ENCODE data around the gene ACSM3. TPM values are rescaled to one million over a fixed set of nuclear protein-coding genes. Genes with fewer than 3 reads are reported as not detected.

Gene ACSM3
- total RNA-seq, 4 donors from 2014 or later: 2.1 to 16.4 (median 11.7) TPM

DNA sequence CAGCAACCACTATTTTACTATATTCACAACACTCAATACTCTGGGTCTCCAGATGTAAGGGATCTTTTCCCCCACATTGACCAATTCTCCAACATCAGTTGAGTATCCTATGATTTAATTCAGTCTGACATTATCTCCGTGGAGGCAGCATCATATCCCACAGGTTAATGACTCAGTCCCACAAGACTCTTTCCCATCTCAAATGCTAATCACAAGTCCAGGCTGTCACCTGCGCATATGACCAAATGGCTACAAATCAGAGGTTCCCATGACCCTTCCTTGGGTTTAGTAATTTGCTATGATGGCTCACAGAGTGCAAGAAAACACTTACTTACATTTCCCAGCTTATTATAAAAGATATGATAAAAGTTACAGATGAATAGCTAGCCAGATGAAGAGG lies 18.7 kb downstream of the ACSM3 start:
- no peak for DNase-seq
- no peak for TF ChIP-seq POLR2A (IDR thresholded peaks at IDR 0.05)
- TF ChIP-seq, protein P1, sequence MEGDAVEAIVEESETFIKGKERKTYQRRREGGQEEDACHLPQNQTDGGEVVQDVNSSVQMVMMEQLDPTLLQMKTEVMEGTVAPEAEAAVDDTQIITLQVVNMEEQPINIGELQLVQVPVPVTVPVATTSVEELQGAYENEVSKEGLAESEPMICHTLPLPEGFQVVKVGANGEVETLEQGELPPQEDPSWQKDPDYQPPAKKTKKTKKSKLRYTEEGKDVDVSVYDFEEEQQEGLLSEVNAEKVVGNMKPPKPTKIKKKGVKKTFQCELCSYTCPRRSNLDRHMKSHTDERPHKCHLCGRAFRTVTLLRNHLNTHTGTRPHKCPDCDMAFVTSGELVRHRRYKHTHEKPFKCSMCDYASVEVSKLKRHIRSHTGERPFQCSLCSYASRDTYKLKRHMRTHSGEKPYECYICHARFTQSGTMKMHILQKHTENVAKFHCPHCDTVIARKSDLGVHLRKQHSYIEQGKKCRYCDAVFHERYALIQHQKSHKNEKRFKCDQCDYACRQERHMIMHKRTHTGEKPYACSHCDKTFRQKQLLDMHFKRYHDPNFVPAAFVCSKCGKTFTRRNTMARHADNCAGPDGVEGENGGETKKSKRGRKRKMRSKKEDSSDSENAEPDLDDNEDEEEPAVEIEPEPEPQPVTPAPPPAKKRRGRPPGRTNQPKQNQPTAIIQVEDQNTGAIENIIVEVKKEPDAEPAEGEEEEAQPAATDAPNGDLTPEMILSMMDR (IDR thresholded peaks at IDR 0.05): no peak
- Histone ChIP-seq H3K9me3 (no peaks in the 10 kb centered on the region), H3K27ac (no peak overlapping the region), H3K27me3 (no peaks in the 10 kb centered on the region), H3K4me1 (no peaks in the 10 kb centered on the region), H3K36me3 (peaks cover 0 to 9% (median 0%) of the 10 kb centered on the region in 3 donors), H3K4me3 (no peak overlapping the region)

DNA sequence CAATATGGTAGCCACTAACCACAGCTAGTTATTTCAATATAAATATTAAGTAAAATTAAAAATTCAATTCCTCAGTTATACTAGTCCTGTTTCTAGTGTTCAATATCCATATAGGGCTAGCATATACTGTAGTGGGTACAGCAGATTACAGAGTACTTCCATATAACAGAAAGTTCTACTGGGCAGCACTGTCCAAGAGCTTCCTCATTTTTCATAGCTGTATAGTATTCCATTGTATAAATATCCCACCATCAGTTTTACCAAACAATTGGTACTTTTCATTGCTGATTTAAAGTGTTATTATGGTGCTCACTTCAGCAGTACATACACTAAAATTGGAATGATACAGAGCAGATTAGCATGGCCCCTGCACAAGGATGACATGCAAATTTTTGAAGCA lies 20.4 kb downstream of the ACSM3 start:
- no peak for DNase-seq
- Histone ChIP-seq H3K27me3 (no peaks in the 10 kb centered on the region), H3K4me3 (no peak overlapping the region), H3K9me3 (no peaks in the 10 kb centered on the region), H3K36me3 (peaks cover 0 to 2% (median 0%) of the 10 kb centered on the region in 3 donors), H3K4me1 (no peaks in the 10 kb centered on the region), H3K27ac (no peak overlapping the region)
- TF ChIP-seq, protein P1 (IDR thresholded peaks at IDR 0.05): no peak
- no peak for TF ChIP-seq POLR2A (IDR thresholded peaks at IDR 0.05)

DNA sequence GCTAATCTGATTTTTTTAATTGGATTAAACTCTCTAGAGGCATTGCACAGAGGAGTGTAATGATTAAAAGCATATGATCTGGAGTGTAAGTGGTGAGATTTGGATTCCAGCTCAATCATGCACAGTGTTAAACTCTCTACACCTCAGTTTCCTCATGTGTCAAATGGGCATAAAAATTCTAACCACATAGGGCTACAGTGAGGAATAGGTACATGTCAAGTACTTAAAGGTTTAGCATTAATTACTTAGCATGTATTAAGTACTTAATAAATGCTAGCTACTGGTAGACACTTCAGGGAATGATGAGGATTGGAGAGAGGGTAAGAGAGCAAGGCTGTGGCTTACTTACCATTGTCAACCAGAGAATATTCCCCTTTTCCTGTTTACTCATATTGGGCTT lies 25.3 kb downstream of the ACSM3 start:
- no peak for DNase-seq
- H3K36me3 ChIP-seq: no peaks in the 10 kb centered on the region
- no peaks in the 10 kb centered on the region for H3K9me3 ChIP-seq
- TF ChIP-seq, protein P1 (IDR thresholded peaks at IDR 0.05): no peak
- no peak for TF ChIP-seq POLR2A (IDR thresholded peaks at IDR 0.05)
- no peak overlapping the region for H3K27ac ChIP-seq
- H3K4me3 ChIP-seq: no peak overlapping the region
- H3K4me1 ChIP-seq: no peaks in the 10 kb centered on the region
- no peaks in the 10 kb centered on the region for H3K27me3 ChIP-seq

DNA sequence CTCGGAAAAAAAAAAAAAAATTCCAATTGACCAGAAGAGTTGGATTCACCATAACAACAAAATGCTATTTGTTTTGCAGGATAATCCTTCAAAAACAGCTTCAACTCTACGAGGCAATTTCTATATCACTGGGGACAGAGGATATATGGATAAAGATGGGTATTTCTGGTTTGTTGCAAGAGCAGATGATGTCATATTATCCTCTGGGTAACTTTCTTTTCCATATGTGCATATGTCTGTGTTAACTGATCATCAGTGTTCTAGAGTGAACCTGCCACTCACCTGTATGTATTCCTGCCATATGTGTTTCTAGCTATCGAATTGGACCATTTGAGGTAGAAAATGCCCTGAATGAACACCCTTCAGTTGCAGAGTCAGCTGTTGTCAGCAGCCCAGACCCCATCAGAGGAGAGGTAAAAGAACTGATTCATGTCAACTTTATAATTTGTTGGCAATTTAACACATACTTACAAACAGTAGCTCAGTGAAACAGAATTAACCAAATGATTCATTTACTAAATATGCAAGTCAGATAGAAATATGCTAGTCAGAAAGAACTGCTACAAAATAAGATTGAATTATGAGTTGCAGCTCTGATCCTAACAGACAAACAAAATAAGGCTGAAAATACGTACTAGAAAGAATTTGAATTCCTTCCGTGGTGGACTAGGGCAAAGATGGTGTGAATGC lies 28.3 kb downstream of the ACSM3 start:
- H3K9me3 ChIP-seq: no peaks in the 10 kb centered on the region
- no peak overlapping the region for H3K27ac ChIP-seq
- H3K36me3 ChIP-seq: peaks cover 0 to 6% (median 0%) of the 10 kb centered on the region in 3 donors
- H3K4me3 ChIP-seq: no peak overlapping the region
- TF ChIP-seq POLR2A (IDR thresholded peaks at IDR 0.05): no peak
- TF ChIP-seq, protein P1 (IDR thresholded peaks at IDR 0.05): no peak
- H3K4me1 ChIP-seq: no peaks in the 10 kb centered on the region
- no peak for DNase-seq
- H3K27me3 ChIP-seq: no peaks in the 10 kb centered on the region

DNA sequence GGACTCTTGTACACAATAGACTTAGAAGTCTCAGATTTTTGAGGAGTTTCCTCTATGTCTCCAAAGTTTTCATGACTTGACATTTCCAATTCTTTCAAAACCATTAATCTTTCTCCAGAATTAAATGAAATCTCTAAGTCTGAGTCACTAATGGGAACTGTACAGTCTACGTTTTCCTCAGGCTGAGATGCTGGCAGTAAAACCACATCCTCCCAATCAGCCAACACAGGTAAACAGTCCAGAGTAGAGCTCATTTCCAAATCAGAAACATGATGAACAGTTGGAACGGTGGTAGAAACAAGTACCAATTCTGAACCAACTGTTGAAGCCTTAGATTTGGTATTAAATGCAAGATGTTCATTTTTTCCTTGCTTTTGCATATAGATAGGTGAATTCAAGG lies 34.5 kb downstream of the ACSM3 start:
- H3K9me3 ChIP-seq: no peaks in the 10 kb centered on the region
- no peaks in the 10 kb centered on the region for H3K4me1 ChIP-seq
- H3K4me3 ChIP-seq: no peak overlapping the region
- H3K36me3 ChIP-seq: peaks cover 0 to 41% (median 0%) of the 10 kb centered on the region in 3 donors
- no peaks in the 10 kb centered on the region for H3K27me3 ChIP-seq
- no peak overlapping the region for H3K27ac ChIP-seq
- no peak for TF ChIP-seq POLR2A (IDR thresholded peaks at IDR 0.05)
- TF ChIP-seq, protein P1 (IDR thresholded peaks at IDR 0.05): no peak
- DNase-seq: no peak
